ENCODE results near the gene CDKN2B-AS1. TPM values are rescaled to one million over a fixed set of nuclear protein-coding genes. Genes with fewer than 3 reads are reported as not detected.

CDKN2B-AS1 gene
- total RNA-seq, 1 experiment from 2014 or later = 7.5 TPM

GRCh38 chr9:22002038-22002437 is 7.4 kb downstream of the CDKN2B-AS1 start:
- DNase-seq (ENCODE audit: low read depth in 1 of 2, low spot score in 2 of 2) = no peak
- Histone ChIP-seq H3K27me3 (replicated peaks) (no peaks in the 10 kb centered on the region), H3K9me3 (replicated peaks) (no peaks in the 10 kb centered on the region), H3K4me1 (replicated peaks) (peaks cover 15% of the 10 kb centered on the region), H3K4me3 (no peak overlapping the region), H3K27ac (no peak overlapping the region), H3K36me3 (peaks cover 31% of the 10 kb centered on the region)

DNA sequence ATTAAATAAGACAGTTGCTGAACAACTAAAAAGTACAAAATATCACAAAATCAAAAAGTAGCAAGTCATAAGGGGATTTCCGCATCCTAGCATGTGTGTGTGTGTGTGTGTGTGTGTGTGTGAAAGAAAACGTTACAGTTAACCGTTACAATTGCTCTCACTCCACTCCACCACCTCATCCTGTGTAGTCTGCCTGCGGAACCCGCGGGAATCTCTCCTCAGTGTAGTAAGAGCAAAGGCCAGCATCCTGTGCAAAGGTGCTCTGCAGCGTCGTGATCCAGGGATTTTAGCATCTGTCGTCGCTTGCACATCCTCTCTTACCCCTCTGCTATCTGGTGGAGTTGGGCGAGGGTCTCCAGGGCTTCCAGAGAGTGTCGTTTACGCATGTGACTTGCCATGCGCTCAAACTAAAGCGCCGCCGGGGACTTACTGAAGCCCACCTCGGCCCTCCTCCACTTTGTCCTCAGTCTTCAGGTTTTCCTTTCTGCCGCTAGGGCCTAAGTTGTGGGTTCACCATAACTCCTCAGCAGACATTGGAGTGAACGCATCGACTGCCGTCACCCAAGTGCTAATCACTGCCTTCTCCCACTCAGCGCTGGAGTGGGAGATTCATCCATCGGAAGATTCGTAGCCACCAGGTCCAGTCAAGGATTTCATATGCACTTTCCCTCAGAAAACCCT is 10.6 kb downstream of the CDKN2B-AS1 start:
- Histone ChIP-seq H3K4me3 (no peak overlapping the region), H3K36me3 (peaks cover 28% of the 10 kb centered on the region), H3K9me3 (replicated peaks) (no peaks in the 10 kb centered on the region), H3K27ac (no peak overlapping the region), H3K27me3 (replicated peaks) (no peaks in the 10 kb centered on the region), H3K4me1 (replicated peaks) (peaks cover 5% of the 10 kb centered on the region)
- no peak for DNase-seq (ENCODE audit: low read depth in 1 of 2, low spot score in 2 of 2)

DNA sequence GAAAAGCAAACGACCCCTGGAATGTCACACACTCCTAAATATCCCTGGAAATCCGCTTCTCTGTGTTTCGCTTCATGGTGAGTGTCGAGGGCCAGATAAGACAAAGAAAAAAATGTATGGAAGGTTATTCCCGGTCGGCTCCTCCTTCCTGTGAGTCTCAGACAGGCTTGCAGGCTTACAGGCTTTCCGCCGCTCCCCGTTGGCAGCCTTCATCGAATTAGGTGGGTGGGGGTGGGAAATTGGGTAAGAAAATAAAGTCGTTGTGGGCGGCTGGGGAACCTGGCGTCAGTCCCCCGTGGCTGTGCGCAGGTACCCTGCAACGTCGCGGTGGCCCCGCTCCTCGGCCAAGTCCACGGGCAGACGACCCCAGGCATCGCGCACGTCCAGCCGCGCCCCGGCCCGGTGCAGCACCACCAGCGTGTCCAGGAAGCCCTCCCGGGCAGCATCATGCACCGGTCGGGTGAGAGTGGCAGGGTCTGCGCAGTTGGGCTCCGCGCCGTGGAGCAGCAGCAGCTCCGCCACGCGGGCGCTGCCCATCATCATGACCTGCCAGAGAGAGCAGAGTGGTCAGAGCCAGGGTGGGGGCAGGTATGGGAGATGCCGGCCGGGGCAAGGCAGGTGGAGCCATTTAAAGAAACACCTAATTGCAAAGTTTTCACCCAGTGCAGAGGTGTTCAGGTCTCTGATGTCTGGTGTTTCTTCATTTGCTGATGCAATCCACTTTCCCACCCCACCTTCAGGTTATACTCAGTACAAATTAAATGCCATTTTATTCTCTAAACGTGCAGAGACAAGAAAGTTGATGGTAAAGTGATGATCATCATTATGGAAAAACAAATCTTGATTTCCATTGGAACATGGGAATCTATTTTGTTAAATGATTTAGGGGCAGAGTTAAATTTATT is 11.4 kb downstream of the CDKN2B-AS1 start:
- no peak for DNase-seq (ENCODE audit: low read depth in 1 of 2, low spot score in 2 of 2)
- H3K9me3 ChIP-seq (replicated peaks) = no peaks in the 10 kb centered on the region
- no peak overlapping the region for H3K4me3 ChIP-seq
- H3K27me3 ChIP-seq (replicated peaks) = no peaks in the 10 kb centered on the region
- peaks cover 5% of the 10 kb centered on the region for H3K4me1 ChIP-seq (replicated peaks)
- no peak overlapping the region for H3K27ac ChIP-seq
- peaks cover 28% of the 10 kb centered on the region for H3K36me3 ChIP-seq

- H3K27ac ChIP-seq = peak overlapping the region; percentile 84
- peak overlapping the region; percentile 75 for H3K4me3 ChIP-seq
- no peaks in the 10 kb centered on the region for H3K27me3 ChIP-seq (replicated peaks)
- no peaks in the 10 kb centered on the region for H3K9me3 ChIP-seq (replicated peaks)
- H3K4me1 ChIP-seq (replicated peaks) = peaks cover 5% of the 10 kb centered on the region
- DNase-seq (ENCODE audit: low read depth in 1 of 2, low spot score in 2 of 2) = no peak
- H3K36me3 ChIP-seq = peaks cover 25% of the 10 kb centered on the region
Measured at GRCh38 chr9:22008384-22008716, 13.8 kb downstream of the CDKN2B-AS1 start.

DNA sequence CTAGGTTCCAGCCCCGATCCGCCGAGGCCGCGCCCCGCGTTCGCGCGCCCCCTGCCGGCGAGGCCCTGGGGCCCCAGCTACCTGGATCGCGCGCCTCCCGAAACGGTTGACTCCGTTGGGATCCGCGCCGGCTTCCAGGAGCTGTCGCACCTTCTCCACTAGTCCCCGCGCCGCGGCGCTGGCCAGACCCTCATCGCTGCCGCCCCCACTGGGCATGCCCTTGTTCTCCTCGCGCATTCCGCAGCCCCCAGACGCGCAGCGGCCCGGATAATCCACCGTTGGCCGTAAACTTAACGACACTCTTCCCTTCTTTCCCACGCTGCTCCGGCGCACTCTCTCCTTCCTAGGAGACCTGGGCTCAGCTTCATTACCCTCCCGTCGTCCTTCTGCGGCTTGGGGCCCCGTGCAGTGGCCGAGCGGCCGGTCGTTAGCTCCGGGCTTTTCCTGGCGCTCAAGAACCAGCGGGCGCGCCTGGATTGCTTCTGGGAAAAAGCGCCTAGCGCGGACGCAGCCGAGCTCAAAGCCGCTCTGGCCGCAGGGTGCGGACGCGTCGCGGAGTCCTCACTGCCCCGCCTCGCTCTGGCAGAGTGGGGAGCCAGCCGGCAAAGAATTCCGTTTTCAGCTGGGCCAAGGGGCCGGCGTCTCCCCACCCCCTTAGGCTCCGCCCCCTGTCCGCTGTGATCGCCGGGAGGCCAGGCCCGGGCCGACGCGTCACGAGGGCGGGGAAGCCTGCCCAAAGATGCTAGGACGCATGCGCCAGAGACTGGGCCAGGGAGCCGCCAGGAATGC is 14.3 kb downstream of the CDKN2B-AS1 start, which contains the start of gene CDKN2B:
TSS of gene CDKN2B (minus strand) at position 589 of the 789 bp plus-strand sequence. CDS start at position 237, 352 bp downstream.
- H3K4me3 ChIP-seq = peak within 1 kb of the TSS; percentile 75
- peak; percentile 93 to 95 for DNase-seq (ENCODE audit: low read depth in 1 of 2, low spot score in 2 of 2)
- peaks cover 5% of the 10 kb centered on the region for H3K4me1 ChIP-seq (replicated peaks)
- no peaks in the 10 kb centered on the region for H3K9me3 ChIP-seq (replicated peaks)
- peaks cover 22% of the 10 kb centered on the region for H3K36me3 ChIP-seq
- H3K27ac ChIP-seq = peak within 1 kb of the TSS; percentile 84
- H3K27me3 ChIP-seq (replicated peaks) = no peaks in the 10 kb centered on the region

GRCh38 chr9:22009506-22009867 is 14.9 kb downstream of the CDKN2B-AS1 start:
- no peak for DNase-seq (ENCODE audit: low read depth in 1 of 2, low spot score in 2 of 2)
- Histone ChIP-seq H3K4me1 (replicated peaks) (peaks cover 5% of the 10 kb centered on the region), H3K27ac (no peak overlapping the region), H3K4me3 (peak overlapping the region; percentile 75; the same call in 1 of the 2 replicates), H3K36me3 (peaks cover 22% of the 10 kb centered on the region), H3K27me3 (replicated peaks) (no peaks in the 10 kb centered on the region), H3K9me3 (replicated peaks) (no peaks in the 10 kb centered on the region)

DNA sequence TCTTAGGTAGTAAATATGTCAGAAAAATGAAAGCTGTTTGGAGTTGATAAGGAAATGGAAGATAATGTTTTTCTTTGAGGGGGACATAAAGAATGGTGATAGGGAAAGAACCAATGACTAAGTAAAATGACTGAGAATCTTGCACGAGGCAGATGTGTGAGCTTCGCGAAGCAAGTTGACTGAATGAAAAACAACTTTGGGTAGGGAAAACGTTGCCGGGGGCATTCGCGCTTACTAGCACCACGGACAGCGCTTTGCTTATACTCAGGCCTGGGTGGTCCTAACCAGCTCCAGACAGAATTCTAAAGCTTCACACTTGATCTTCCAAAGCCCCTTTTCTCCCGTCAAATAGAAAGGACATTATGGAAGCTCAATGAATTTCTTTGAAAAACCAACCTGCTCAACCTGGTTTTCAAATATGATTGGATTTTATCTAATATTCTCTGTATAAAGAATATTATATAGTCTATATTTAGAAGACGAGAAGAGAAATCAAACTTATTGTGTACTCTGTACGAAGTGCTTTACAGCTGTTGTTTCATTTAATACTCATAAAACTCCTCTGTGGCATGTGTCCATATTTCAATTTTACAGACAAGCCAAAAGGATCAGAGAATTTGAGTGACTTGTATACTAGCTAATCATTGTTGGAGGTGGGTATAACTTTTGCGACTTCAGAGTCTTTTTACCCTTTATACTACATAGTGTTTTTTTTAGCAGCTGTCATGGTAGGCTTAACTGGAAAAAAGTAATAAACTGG is 16.5 kb downstream of the CDKN2B-AS1 start:
- DNase-seq (ENCODE audit: low read depth in 1 of 2, low spot score in 2 of 2) = no peak
- Histone ChIP-seq H3K36me3 (peaks cover 10% of the 10 kb centered on the region), H3K27me3 (replicated peaks) (no peaks in the 10 kb centered on the region), H3K27ac (no peak overlapping the region), H3K4me3 (no peak overlapping the region), H3K9me3 (replicated peaks) (no peaks in the 10 kb centered on the region), H3K4me1 (replicated peaks) (peaks cover 5% of the 10 kb centered on the region)

GRCh38 chr9:22022396-22022795 is 27.8 kb downstream of the CDKN2B-AS1 start:
- no peak for DNase-seq (ENCODE audit: low read depth in 1 of 2, low spot score in 2 of 2)
- no peak overlapping the region for H3K4me3 ChIP-seq

GRCh38 chr9:22026696-22027095 is 32.1 kb downstream of the CDKN2B-AS1 start:
- DNase-seq (ENCODE audit: low read depth in 1 of 2, low spot score in 2 of 2) = no peak
- Histone ChIP-seq H3K27ac (no peak overlapping the region), H3K27me3 (replicated peaks) (no peaks in the 10 kb centered on the region), H3K36me3 (no peaks in the 10 kb centered on the region), H3K4me1 (replicated peaks) (peaks cover 33% of the 10 kb centered on the region), H3K4me3 (no peak overlapping the region), H3K9me3 (replicated peaks) (no peaks in the 10 kb centered on the region)

More at GRCh38 chr9:22022396-22022795, 27.8 kb downstream of the CDKN2B-AS1 start:
- no peaks in the 10 kb centered on the region for H3K9me3 ChIP-seq (replicated peaks)
- no peaks in the 10 kb centered on the region for H3K27me3 ChIP-seq (replicated peaks)
- no peaks in the 10 kb centered on the region for H3K4me1 ChIP-seq (replicated peaks)
- H3K36me3 ChIP-seq = no peaks in the 10 kb centered on the region
- no peak overlapping the region for H3K27ac ChIP-seq

- H3K36me3 ChIP-seq = no peaks in the 10 kb centered on the region; the same call in 1 of the 2 replicates
- H3K9me3 ChIP-seq (replicated peaks) = no peaks in the 10 kb centered on the region
- no peaks in the 10 kb centered on the region for H3K27me3 ChIP-seq (replicated peaks)
- no peak for DNase-seq (ENCODE audit: low read depth in 1 of 2, low spot score in 2 of 2)
- peak overlapping the region; percentile 90 for H3K27ac ChIP-seq
- H3K4me1 ChIP-seq (replicated peaks) = peaks cover 37% of the 10 kb centered on the region
- H3K4me3 ChIP-seq = no peak overlapping the region
Measured at GRCh38 chr9:22028394-22028793, 33.8 kb downstream of the CDKN2B-AS1 start.

- Histone ChIP-seq H3K4me3 (no peak overlapping the region), H3K9me3 (replicated peaks) (no peaks in the 10 kb centered on the region), H3K27ac (peak overlapping the region; percentile 90), H3K27me3 (replicated peaks) (no peaks in the 10 kb centered on the region), H3K36me3 (no peaks in the 10 kb centered on the region; the same call in 1 of the 2 replicates), H3K4me1 (replicated peaks) (peaks cover 37% of the 10 kb centered on the region)
- DNase-seq (ENCODE audit: low read depth in 1 of 2, low spot score in 2 of 2) = peak; percentile 49 to 70
Measured at GRCh38 chr9:22029231-22029630, 34.6 kb downstream of the CDKN2B-AS1 start.

GRCh38 chr9:22030101-22030598 is 35.6 kb downstream of the CDKN2B-AS1 start:
- Histone ChIP-seq H3K36me3 (no peaks in the 10 kb centered on the region; the same call in 1 of the 2 replicates), H3K27me3 (replicated peaks) (no peaks in the 10 kb centered on the region), H3K27ac (peak overlapping the region; percentile 90), H3K9me3 (replicated peaks) (no peaks in the 10 kb centered on the region), H3K4me1 (replicated peaks) (peaks cover 37% of the 10 kb centered on the region), H3K4me3 (no peak overlapping the region)
- DNase-seq (ENCODE audit: low read depth in 1 of 2, low spot score in 2 of 2) = peak in 1 of 2 experiments; percentile 84
